Activated T-helper 2 cell treated with anti-CD3 and anti-CD28 coated beads, Interferon-gamma antibody, Interleukin-2, Interleukin-4, amounts not matched to agents 10 μg/mL and 5 μg/mL and 100 μg/mL, durations not matched to agents 14 hours and 24 hours and 36 hours (primary cell): Measurements from ENCODE around the gene ADAMTS5. TPM values are rescaled to one million over a fixed set of nuclear protein-coding genes. Genes with fewer than 3 reads are reported as not detected.

ENCODE experiments used
- DNase-seq: peaks from one replicate; pipeline ENCODE4 v3.0.0; 2021; ENCODE audit warnings: low spot score
- H3K27ac Mint-ChIP-seq: one replicate; pipeline ENCODE4 v1.8.0; 2021; ENCODE audit warnings: mixed read lengths
- H3K27me3 Mint-ChIP-seq: one replicate; pipeline ENCODE4 v1.8.0; 2021; ENCODE audit warnings: low read depth, mixed read lengths
- H3K36me3 Mint-ChIP-seq: one replicate; pipeline ENCODE4 v1.8.0; 2021; ENCODE audit warnings: low read depth, mixed read lengths
- H3K4me1 Mint-ChIP-seq: one replicate; pipeline ENCODE4 v1.8.0; 2021; ENCODE audit warnings: low read depth, mixed read lengths
- H3K4me3 Mint-ChIP-seq: one replicate; pipeline ENCODE4 v1.8.0; 2021; ENCODE audit warnings: low read depth, mild to moderate bottlenecking, moderate library complexity, mixed read lengths
- H3K9me3 Mint-ChIP-seq: one replicate; pipeline ENCODE4 v1.8.0; 2021; ENCODE audit warnings: mixed read lengths
- intact Hi-C: fragments of 100-400 bp; cut with micrococcal nuclease; formaldehyde crosslinking; loops from one replicate; pipeline ENCODE4 v1.15.1; 2023
- total RNA-seq: library from RNA; stranded (reverse); gene quantifications from 2 replicates; pipeline ENCODE4 v1.2.3, GENCODE V29; 2022

The ADAMTS5 gene
- total RNA-seq, 1 donor from 2014 or later = not detected

DNA sequence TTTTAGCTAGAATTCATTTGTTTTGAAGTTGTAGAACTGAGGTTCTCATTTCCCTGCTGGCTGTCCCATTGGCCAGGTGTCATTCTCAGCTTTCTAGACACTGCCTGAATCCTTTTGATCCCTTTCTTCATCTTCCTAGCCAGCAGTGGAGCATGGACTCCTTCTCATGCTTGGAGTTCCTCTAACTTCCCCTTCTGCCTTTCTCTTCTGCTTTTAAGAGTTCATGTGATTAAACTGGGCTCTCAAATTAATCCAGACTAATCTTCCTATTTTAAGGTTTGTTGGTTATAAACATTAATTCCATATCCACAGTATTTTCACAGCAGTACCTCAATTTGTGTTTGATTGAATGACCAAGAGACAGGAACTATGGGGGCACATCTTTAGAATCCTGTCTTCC, 52.3 kb downstream of the ADAMTS5 start:
- H3K4me3 Mint-ChIP-seq = no peak overlapping the region
- no peak for DNase-seq
- H3K4me1 Mint-ChIP-seq = no peaks in the 10 kb centered on the region
- no peak overlapping the region for H3K27ac Mint-ChIP-seq
- H3K36me3 Mint-ChIP-seq = no peaks in the 10 kb centered on the region
- intact Hi-C loops = no loop called here
- peaks cover 5% of the 10 kb centered on the region for H3K9me3 Mint-ChIP-seq
- H3K27me3 Mint-ChIP-seq = no peaks in the 10 kb centered on the region

GRCh38 chr21:26912466-26912865, 54.4 kb downstream of the ADAMTS5 start:
- intact Hi-C loops = no loop called here
- Mint-ChIP-seq H3K36me3 (no peaks in the 10 kb centered on the region), H3K4me1 (no peaks in the 10 kb centered on the region), H3K4me3 (no peak overlapping the region), H3K27me3 (no peaks in the 10 kb centered on the region), H3K9me3 (peaks cover 5% of the 10 kb centered on the region), H3K27ac (no peak overlapping the region)
- DNase-seq = no peak

DNA sequence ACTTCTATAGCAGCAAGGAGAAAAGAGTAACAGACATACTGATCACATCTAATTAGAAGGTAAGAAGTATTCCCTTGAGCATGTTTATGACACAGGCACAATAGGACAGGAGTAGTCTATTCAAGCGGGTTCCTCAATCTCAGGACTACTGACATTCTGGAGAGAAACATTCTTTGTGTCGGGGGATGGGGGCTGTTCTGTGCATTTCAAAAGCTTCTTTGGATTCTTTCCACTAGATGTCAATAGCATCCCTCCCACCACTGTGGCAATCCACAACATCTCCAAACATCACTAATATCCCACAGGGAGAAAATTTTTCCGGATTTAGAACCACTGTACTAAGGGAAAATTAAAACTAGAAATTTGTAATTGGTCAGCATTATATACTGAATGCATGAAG, 56.9 kb downstream of the ADAMTS5 start:
- Mint-ChIP-seq H3K36me3 (no peaks in the 10 kb centered on the region), H3K27ac (no peak overlapping the region), H3K9me3 (peaks cover 5% of the 10 kb centered on the region), H3K27me3 (no peaks in the 10 kb centered on the region), H3K4me1 (no peaks in the 10 kb centered on the region), H3K4me3 (no peak overlapping the region)
- no peak for DNase-seq
- intact Hi-C loops = no loop called here

DNA sequence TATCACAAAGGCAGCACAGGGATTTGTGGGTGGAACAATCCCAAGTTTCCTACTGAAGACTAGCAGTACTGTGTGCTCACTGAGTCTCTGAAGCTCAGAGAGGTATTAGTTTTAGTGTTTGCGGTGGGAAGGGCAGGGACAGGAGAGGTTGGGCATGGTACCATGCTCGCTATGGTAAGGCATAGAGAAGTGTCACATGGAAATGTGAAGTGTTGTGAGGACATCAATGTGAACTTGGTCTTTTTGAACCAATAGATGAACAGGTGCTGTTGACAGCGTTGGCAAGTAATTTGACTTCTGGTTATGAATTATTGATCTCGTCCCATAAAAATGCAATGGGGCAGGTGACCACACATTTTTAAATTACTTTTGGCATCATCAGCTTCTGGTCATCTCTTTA, 65.9 kb downstream of the ADAMTS5 start:
- intact Hi-C loops = no loop called here
- H3K36me3 Mint-ChIP-seq = no peaks in the 10 kb centered on the region
- H3K4me1 Mint-ChIP-seq = no peaks in the 10 kb centered on the region
- DNase-seq = no peak
- no peak overlapping the region for H3K27ac Mint-ChIP-seq
- H3K4me3 Mint-ChIP-seq = no peak overlapping the region
- no peaks in the 10 kb centered on the region for H3K27me3 Mint-ChIP-seq
- no peaks in the 10 kb centered on the region for H3K9me3 Mint-ChIP-seq

DNA sequence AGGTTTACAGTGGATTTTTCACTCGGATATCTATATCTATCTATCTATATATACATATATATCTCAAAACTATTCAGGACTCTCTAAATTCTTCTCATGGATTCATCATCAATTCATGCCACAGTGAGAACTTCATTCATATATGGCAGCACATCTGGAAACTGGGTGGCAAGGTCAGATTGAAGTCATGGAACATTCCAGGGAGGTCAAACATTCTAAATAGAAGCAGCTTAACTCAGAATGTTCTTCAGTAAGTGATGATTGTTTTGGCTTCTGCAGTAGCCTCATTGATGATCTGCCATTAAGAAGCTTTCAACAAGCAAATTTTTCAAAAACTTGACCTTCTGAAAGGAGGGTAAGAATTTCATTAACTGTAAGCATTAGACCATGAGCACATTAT, 74.7 kb downstream of the ADAMTS5 start:
- Mint-ChIP-seq H3K4me3 (no peak overlapping the region), H3K27ac (no peak overlapping the region), H3K4me1 (no peaks in the 10 kb centered on the region), H3K36me3 (no peaks in the 10 kb centered on the region), H3K9me3 (no peaks in the 10 kb centered on the region), H3K27me3 (no peaks in the 10 kb centered on the region)
- intact Hi-C loops = no loop called here
- DNase-seq = no peak

- H3K36me3 Mint-ChIP-seq = no peaks in the 10 kb centered on the region
- no peak overlapping the region for H3K4me3 Mint-ChIP-seq
- intact Hi-C loops = no loop called here
- no peak overlapping the region for H3K27ac Mint-ChIP-seq
- no peaks in the 10 kb centered on the region for H3K4me1 Mint-ChIP-seq
- no peak for DNase-seq
- H3K27me3 Mint-ChIP-seq = no peaks in the 10 kb centered on the region
- H3K9me3 Mint-ChIP-seq = no peaks in the 10 kb centered on the region
These were observed 78.0 kb downstream of the ADAMTS5 start for GRCh38 chr21:26888931-26889330.

DNA sequence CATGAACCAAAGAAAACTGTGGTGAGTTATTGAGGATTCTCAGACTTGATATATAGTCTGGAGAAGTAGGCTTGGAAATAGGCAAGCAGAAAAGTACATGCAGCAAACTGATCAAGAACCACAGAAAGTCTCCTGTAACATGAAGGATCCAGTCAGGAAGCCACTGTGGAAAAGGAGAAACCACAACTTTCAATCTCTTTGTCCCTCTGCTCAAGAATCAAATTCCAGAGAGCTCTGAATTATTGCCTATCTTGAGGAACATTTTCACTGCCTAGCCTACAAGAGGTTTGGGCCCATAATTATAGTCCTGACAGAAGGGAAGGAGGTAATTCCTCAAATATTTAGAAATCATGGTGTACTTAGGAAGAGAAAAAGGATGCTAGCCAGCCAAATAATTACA, 78.6 kb downstream of the ADAMTS5 start:
- no peaks in the 10 kb centered on the region for H3K4me1 Mint-ChIP-seq
- H3K27me3 Mint-ChIP-seq = no peaks in the 10 kb centered on the region

GRCh38 chr21:26887251-26887650, 79.6 kb downstream of the ADAMTS5 start:
- Mint-ChIP-seq H3K9me3 (no peaks in the 10 kb centered on the region), H3K27ac (no peak overlapping the region), H3K4me3 (no peak overlapping the region), H3K4me1 (no peaks in the 10 kb centered on the region), H3K27me3 (no peaks in the 10 kb centered on the region), H3K36me3 (no peaks in the 10 kb centered on the region)
- intact Hi-C loops = no loop called here
- no peak for DNase-seq

More for the DNA sequence above, 78.6 kb downstream of the ADAMTS5 start:
- no peaks in the 10 kb centered on the region for H3K9me3 Mint-ChIP-seq
- no peak for DNase-seq
- H3K27ac Mint-ChIP-seq = no peak overlapping the region
- no peak overlapping the region for H3K4me3 Mint-ChIP-seq
- intact Hi-C loops = no loop called here
- H3K36me3 Mint-ChIP-seq = no peaks in the 10 kb centered on the region

GRCh38 chr21:26884436-26884835, 82.5 kb downstream of the ADAMTS5 start:
- Mint-ChIP-seq H3K27ac (no peak overlapping the region), H3K9me3 (no peaks in the 10 kb centered on the region), H3K4me1 (no peaks in the 10 kb centered on the region), H3K4me3 (no peak overlapping the region), H3K36me3 (no peaks in the 10 kb centered on the region), H3K27me3 (no peaks in the 10 kb centered on the region)
- intact Hi-C loops = no loop called here
- DNase-seq = no peak

- DNase-seq = no peak
- no peaks in the 10 kb centered on the region for H3K36me3 Mint-ChIP-seq
- H3K4me1 Mint-ChIP-seq = no peaks in the 10 kb centered on the region
- no peak overlapping the region for H3K27ac Mint-ChIP-seq
- no peak overlapping the region for H3K4me3 Mint-ChIP-seq
- no peaks in the 10 kb centered on the region for H3K9me3 Mint-ChIP-seq
- intact Hi-C loops = no loop called here
- no peaks in the 10 kb centered on the region for H3K27me3 Mint-ChIP-seq
These were observed 83.1 kb downstream of the ADAMTS5 start for GRCh38 chr21:26883768-26884167.

DNA sequence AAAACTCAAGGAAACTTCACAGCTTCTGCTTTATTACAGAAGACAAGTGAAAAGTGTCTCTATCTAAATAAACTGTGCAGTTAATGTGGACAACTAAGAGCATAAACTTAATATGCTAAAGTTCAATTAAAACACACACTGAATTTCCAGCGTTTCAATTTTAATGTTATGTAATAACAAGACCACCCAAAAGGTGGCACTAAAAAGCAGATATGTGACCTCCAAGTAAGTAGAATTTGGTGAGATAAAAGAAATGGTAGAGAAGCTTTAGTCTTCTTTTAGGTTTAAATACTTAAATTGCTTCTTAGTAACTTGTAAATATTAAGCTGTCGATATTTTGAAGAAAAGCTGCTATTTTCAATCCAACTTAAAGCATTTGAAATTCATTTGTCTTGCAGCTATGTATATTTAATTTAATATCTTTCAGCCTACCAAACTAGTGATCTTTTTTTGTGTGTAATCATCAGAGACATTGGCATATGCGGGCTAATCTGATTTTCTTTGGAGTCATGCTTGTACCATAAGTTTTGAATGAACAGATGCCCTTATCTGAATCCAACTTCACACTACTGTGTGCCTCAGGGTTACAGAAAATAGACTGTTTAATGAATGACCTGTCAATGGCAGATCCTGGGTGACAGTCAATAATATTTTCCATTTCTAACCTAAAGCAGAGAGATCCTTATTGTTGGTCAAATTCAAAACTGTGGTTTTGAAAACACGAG, 85.2 kb downstream of the ADAMTS5 start:
- DNase-seq = no peak
- Mint-ChIP-seq H3K27me3 (no peaks in the 10 kb centered on the region), H3K36me3 (no peaks in the 10 kb centered on the region), H3K4me1 (no peaks in the 10 kb centered on the region), H3K27ac (no peak overlapping the region), H3K9me3 (no peaks in the 10 kb centered on the region), H3K4me3 (no peak overlapping the region)
- intact Hi-C loops = no loop called here

DNA sequence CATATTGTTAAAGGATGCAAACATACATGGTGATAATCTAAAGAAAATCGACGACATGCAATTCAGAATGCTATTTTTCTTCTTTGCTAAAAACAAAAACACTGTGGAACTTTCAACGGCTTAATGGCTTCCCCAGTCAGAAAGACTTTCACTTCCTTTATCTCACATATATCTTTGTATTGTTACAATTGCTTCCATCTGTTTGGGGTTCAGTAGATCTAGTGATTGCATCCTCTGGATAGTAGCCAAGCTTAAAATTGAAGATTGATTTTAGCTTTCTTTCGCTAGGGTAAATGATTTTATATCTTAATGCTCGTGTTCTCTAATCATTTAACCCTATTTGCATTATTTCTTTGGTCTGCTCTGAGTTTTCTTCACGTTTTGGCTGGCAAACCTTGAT, 89.9 kb downstream of the ADAMTS5 start:
- H3K27ac Mint-ChIP-seq = no peak overlapping the region
- no peak overlapping the region for H3K4me3 Mint-ChIP-seq
- H3K4me1 Mint-ChIP-seq = no peaks in the 10 kb centered on the region
- H3K36me3 Mint-ChIP-seq = no peaks in the 10 kb centered on the region
- intact Hi-C loops = no loop called here
- DNase-seq = no peak
- no peaks in the 10 kb centered on the region for H3K9me3 Mint-ChIP-seq
- no peaks in the 10 kb centered on the region for H3K27me3 Mint-ChIP-seq

DNA sequence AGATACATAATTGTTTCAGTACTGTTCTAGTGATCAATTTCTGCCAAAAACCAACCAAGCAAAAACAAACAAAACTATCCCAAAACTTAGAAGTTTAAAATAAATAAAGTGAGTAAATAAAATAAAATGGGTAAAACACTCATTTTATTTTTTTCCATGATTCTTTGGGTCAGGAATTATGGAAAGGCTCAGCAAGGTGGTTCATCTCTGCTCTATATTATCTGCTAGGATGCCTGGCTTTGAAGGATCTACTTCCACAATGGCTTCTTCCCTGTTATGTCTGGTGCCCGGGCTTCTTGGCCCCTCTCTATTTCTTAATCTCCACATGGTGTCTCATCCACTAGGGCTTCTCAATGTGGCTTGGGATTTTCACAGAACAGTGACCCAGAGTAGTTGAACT, 92.5 kb downstream of the ADAMTS5 start:
- intact Hi-C loops = no loop called here
- no peak for DNase-seq
- Mint-ChIP-seq H3K36me3 (no peaks in the 10 kb centered on the region), H3K27ac (no peak overlapping the region), H3K4me1 (no peaks in the 10 kb centered on the region), H3K4me3 (no peak overlapping the region), H3K9me3 (no peaks in the 10 kb centered on the region), H3K27me3 (no peaks in the 10 kb centered on the region)
